Measurements from ENCODE around the gene PCARE. TPM values are rescaled to one million over a fixed set of nuclear protein-coding genes. Genes with fewer than 3 reads are reported as not detected.

PCARE gene
- polyA plus RNA-seq, 1 donor from 2014 or later, result not detected

DNA sequence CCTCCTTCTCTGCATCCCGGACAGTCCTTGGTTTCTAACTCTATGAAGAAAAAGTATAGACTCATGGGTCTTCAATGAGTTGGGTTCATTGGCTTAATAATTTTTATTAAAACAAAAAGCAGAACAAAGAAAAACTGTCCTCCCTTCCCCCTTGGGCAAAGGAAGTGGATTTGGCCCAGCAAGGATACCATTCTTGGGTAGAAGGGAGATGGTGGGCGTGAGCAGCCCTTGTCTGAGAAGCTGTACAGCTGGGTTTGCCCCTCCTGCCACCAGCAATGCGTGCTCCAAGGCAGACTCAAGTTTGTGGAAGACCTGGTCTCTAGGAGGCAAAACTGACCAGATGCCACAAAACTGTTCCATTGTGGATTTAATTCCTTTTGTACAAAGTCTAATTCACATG lies 12.7 kb downstream of the PCARE start:
- Mint-ChIP-seq H3K4me1 (no peaks in the 10 kb centered on the region), H3K4me3 (no peak overlapping the region), H3K36me3 (no peaks in the 10 kb centered on the region), H3K9me3 (no peaks in the 10 kb centered on the region), H3K27me3 (peaks cover 2% of the 10 kb centered on the region), H3K27ac (no peak overlapping the region)

GRCh38 chr2:29061176-29061575 lies 13.1 kb downstream of the PCARE start:
- H3K9me3 Mint-ChIP-seq, result no peaks in the 10 kb centered on the region
- no peak overlapping the region for H3K4me3 Mint-ChIP-seq
- H3K27ac Mint-ChIP-seq, result no peak overlapping the region
- H3K36me3 Mint-ChIP-seq, result no peaks in the 10 kb centered on the region
- peaks cover 2% of the 10 kb centered on the region for H3K27me3 Mint-ChIP-seq
- H3K4me1 Mint-ChIP-seq, result no peaks in the 10 kb centered on the region

DNA sequence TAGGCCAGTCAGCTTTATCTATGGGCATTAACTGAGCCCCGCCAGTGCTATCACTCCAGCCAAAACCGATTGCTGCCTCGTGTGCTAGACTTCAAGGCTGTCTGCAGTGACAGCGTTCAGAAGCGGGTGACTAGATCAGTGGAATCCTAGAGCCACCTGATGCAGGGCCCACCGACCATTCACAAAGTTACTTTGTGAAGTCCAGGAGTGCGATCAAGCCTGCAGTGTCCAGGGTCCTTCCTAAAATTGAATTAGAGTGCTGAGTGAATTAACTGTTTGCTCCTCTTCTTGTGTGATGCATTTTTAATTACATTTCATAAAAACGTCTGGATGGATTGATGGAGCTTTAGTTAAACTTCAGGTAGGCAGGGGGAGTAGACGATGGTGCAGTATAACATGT lies 13.9 kb downstream of the PCARE start:
- Mint-ChIP-seq H3K4me1 (no peaks in the 10 kb centered on the region), H3K36me3 (no peaks in the 10 kb centered on the region), H3K27me3 (peaks cover 2% of the 10 kb centered on the region), H3K9me3 (no peaks in the 10 kb centered on the region), H3K27ac (no peak overlapping the region), H3K4me3 (no peak overlapping the region)

DNA sequence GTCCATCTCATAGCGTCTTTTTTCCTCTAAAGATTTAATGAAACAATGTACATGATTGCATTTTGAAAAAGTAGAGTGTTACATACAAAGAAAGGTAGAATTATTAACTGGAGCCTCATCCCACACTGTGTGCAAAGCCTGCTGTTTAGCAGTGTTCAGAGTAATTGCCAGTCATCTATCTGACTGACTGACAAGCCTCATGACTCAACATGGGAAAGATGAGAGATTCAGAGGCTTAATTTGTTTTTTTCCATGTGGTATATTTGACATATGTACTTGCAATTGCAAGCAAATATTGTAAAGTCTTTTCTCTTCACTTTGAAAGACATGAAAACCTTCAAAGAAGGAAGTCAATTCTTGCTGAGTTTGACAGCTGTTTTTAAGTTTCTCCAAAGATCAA lies 14.7 kb downstream of the PCARE start:
- no peak overlapping the region for H3K4me3 Mint-ChIP-seq
- H3K27me3 Mint-ChIP-seq, result peaks cover 2% of the 10 kb centered on the region
- H3K27ac Mint-ChIP-seq, result no peak overlapping the region
- no peaks in the 10 kb centered on the region for H3K4me1 Mint-ChIP-seq
- H3K36me3 Mint-ChIP-seq, result no peaks in the 10 kb centered on the region
- peaks cover 0 to 2% (median 0%) of the 10 kb centered on the region in 3 donors for H3K9me3 Mint-ChIP-seq

- Mint-ChIP-seq H3K27me3 (peaks cover 3% of the 10 kb centered on the region), H3K36me3 (no peaks in the 10 kb centered on the region), H3K27ac (no peak overlapping the region), H3K4me3 (no peak overlapping the region), H3K9me3 (peaks cover 0 to 2% (median 0%) of the 10 kb centered on the region in 3 donors), H3K4me1 (no peaks in the 10 kb centered on the region)
These were observed 17.3 kb downstream of the PCARE start for GRCh38 chr2:29057006-29057405.

DNA sequence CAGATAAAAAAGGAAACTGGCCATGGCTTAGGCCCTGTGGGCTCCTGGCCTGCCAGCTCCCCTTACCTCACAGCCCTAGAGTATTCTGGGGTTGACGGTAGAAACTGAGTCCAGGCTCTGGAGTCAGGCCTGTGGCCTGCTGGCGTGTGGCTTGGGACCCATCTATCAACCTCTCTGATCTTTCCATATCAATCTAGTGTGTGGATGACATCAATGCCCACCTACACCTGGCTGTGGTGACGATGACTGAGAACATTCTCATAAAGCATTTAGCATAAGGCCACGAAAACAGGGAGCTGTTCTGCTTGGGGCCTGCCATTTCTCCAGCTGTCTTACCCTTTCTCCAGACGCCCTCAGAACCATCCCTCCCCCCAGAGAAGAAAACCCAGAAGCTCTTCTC lies 17.9 kb downstream of the PCARE start:
- Mint-ChIP-seq H3K4me3 (no peak overlapping the region), H3K4me1 (no peaks in the 10 kb centered on the region), H3K9me3 (peaks cover 0 to 2% (median 0%) of the 10 kb centered on the region in 3 donors), H3K36me3 (no peaks in the 10 kb centered on the region), H3K27ac (no peak overlapping the region), H3K27me3 (peaks cover 3% of the 10 kb centered on the region)

DNA sequence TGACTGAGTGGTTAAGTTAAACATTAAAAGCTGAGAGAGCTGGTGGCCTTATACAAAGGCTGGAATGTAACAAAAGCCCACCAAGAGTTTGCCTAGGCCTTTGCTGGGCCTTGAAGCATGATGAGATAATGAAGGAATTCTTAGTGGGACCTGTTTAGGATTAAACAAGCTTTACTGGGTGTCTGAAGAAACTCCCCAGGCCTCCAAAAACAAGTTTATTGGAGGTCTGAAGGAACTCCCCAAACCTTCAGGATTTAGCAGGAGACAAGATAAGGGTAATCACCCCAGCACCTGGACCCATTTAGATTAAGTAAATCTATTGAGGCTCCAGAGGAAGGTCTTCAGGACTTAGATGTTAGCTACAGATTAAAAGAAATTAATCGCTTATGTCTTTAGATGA lies 18.7 kb downstream of the PCARE start:
- H3K27me3 Mint-ChIP-seq, result peaks cover 3% of the 10 kb centered on the region
- no peaks in the 10 kb centered on the region for H3K4me1 Mint-ChIP-seq
- no peak overlapping the region for H3K27ac Mint-ChIP-seq
- H3K4me3 Mint-ChIP-seq, result no peak overlapping the region
- no peaks in the 10 kb centered on the region for H3K36me3 Mint-ChIP-seq
- peaks cover 0 to 2% (median 0%) of the 10 kb centered on the region in 3 donors for H3K9me3 Mint-ChIP-seq

- H3K27ac Mint-ChIP-seq, result peak overlapping the region in 1 of 3 donors; percentile 40
- H3K36me3 Mint-ChIP-seq, result no peaks in the 10 kb centered on the region
These were observed 19.9 kb downstream of the PCARE start for GRCh38 chr2:29054430-29054829.

DNA sequence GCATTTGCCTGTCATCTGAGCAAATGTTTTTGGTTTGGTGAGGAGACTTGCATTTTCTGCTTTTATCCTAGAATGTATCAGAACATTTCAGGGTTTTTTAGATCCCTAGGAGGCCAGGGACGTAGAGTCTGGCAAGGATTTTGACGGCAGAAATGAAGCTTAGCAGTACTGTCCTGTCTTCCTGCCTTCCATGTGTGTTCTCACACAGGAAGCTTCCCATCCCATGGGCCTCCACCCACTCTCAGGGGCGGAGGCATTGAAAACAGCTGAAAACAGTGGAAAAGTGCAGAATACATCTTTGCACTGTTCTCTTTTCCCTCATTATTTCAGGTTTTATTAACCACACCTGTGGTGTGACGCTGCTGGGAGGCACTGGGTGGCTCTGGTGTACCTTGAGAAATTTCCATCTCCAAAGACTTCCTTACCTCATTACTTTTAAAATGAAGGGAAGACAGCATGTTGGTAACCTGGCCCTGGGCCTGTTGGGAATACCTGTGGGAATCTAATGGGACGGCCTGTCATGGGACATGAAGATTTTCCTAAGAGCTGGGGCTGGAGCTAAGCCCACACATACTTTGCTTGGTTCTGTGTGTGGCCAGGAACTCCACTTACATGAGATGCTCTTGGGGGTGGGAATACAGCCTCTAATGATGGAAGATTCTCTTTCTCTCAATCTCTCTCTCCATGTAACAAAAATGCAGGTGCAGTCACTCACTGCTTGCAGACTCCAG lies 20.5 kb downstream of the PCARE start:
- Mint-ChIP-seq H3K36me3 (no peaks in the 10 kb centered on the region), H3K4me1 (no peaks in the 10 kb centered on the region), H3K9me3 (peaks cover 0 to 2% (median 0%) of the 10 kb centered on the region in 3 donors), H3K27me3 (peaks cover 5% of the 10 kb centered on the region), H3K4me3 (no peak overlapping the region), H3K27ac (peak overlapping the region in 1 of 3 donors; percentile 40)

More at GRCh38 chr2:29054430-29054829, 19.9 kb downstream of the PCARE start:
- no peak overlapping the region for H3K4me3 Mint-ChIP-seq
- H3K9me3 Mint-ChIP-seq, result peaks cover 0 to 2% (median 0%) of the 10 kb centered on the region in 3 donors
- H3K27me3 Mint-ChIP-seq, result peaks cover 5% of the 10 kb centered on the region
- H3K4me1 Mint-ChIP-seq, result no peaks in the 10 kb centered on the region

DNA sequence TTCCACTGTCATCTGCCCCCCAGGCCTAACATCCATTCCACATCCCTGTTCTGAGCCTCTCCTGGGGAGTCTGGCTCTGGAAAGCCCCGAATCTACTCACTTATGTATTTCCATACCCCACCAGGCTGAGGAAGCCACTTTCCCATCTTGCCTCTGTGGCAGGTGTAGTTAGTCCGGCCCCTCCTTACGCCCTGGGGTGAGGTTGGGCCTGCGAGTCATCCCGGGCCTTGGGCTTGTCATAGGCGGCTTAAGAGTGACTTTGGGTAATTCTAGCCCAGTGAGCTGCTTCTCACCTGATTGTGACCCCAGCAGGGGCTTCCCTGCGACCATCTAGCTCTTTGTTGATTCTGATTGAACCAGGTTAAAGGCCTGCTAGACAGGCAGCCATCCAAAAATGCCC lies 21.1 kb downstream of the PCARE start:
- Mint-ChIP-seq H3K9me3 (peaks cover 0 to 2% (median 0%) of the 10 kb centered on the region in 3 donors), H3K4me1 (no peaks in the 10 kb centered on the region), H3K36me3 (no peaks in the 10 kb centered on the region), H3K4me3 (no peak overlapping the region), H3K27ac (peak overlapping the region in 1 of 3 donors; percentile 93), H3K27me3 (peaks cover 5% of the 10 kb centered on the region)

DNA sequence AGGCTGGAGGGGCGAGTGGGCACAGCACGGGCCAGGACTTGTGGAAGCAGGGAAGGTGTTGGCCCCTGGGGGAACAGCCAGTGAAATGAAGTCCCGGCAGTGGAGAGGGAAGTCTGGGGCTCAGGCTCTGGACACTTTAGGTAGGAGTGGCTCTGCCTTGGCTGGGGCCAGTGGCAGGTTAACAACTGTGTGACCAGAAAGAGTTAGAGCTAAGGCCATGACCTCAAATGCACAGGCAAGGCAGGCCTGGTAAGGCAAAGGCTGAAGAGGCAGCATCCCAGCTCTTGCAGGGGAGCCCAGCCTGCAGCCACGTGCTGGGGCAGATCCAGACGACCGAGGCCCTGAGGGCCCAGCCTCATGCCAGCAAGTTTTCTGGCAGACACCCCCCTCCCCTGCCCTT lies 21.5 kb downstream of the PCARE start:
- Mint-ChIP-seq H3K27ac (peak overlapping the region in 1 of 3 donors; percentile 93), H3K4me1 (no peaks in the 10 kb centered on the region), H3K36me3 (no peaks in the 10 kb centered on the region), H3K27me3 (peaks cover 4% of the 10 kb centered on the region), H3K9me3 (peaks cover 0 to 2% (median 0%) of the 10 kb centered on the region in 3 donors), H3K4me3 (no peak overlapping the region)

DNA sequence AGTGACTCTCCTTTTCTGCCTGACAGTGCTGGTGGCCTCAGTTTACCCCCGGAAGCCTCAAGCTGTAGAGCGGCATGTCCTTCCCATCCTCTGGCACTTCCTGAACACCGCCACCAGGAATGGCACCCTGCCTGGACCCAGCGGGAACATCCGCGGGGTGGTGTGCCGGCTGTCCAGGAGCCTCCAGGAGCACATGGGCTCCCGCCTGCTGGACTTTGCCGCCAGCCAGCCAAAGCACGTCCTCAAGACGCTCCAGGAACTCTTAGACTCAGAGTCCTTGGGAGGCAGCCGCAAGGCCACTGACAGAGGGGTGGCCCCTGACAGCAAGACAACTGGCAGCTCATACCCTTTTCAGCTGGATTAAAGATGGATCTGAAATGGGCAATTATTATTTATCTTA lies 22.6 kb downstream of the PCARE start:
- Mint-ChIP-seq H3K9me3 (peaks cover 0 to 2% (median 0%) of the 10 kb centered on the region in 3 donors), H3K4me3 (no peak overlapping the region), H3K36me3 (no peaks in the 10 kb centered on the region), H3K27ac (no peak overlapping the region), H3K27me3 (peaks cover 4% of the 10 kb centered on the region), H3K4me1 (no peaks in the 10 kb centered on the region)

- no peaks in the 10 kb centered on the region for H3K4me1 Mint-ChIP-seq
- H3K9me3 Mint-ChIP-seq, result peaks cover 0 to 2% (median 0%) of the 10 kb centered on the region in 3 donors
- H3K27me3 Mint-ChIP-seq, result peaks cover 4% of the 10 kb centered on the region
- H3K36me3 Mint-ChIP-seq, result no peaks in the 10 kb centered on the region
- H3K4me3 Mint-ChIP-seq, result no peak overlapping the region
- H3K27ac Mint-ChIP-seq, result no peak overlapping the region
These were observed 23.7 kb downstream of the PCARE start for GRCh38 chr2:29050591-29050990.

DNA sequence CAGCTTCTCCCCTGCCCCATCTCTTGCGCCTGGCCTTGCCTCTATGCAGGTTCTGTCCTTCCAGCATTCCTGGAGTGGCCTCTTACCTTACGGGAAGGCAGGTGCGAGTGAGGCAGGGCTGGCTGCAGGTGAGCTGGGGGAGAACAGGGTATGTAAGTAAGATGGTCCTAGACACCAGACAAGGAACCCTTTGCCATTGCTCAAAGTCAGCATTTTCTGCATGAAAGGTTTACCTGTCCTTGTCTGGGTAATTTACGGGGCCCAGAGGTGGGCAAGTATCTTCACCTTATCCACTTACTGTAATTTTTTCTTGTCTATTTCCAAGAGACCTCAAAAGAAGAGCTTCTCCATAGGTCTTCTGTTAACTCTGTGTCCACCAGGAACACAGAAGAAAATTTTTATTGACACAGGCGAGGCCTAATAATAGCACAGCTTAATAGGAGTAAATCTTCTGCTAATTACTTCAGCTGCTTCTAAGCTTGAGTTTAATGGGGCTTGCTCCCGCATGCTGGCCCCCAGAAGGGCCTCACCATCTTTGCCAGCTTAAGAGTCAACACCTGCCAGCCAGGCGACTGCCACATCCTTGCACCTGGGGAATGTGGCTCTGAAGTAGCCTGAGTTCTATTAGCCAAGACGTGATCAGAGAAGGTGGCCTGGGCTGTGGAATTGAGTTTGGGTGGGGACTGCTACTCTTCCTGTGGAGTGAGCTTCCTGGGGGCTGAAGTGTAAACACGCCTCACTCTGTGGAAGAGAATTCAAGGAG lies 27.1 kb downstream of the PCARE start:
- Mint-ChIP-seq H3K27me3 (peaks cover 2% of the 10 kb centered on the region), H3K36me3 (no peaks in the 10 kb centered on the region), H3K4me1 (no peaks in the 10 kb centered on the region), H3K4me3 (no peak overlapping the region), H3K27ac (peak overlapping the region in 1 of 3 donors; percentile 22), H3K9me3 (no peaks in the 10 kb centered on the region)

DNA sequence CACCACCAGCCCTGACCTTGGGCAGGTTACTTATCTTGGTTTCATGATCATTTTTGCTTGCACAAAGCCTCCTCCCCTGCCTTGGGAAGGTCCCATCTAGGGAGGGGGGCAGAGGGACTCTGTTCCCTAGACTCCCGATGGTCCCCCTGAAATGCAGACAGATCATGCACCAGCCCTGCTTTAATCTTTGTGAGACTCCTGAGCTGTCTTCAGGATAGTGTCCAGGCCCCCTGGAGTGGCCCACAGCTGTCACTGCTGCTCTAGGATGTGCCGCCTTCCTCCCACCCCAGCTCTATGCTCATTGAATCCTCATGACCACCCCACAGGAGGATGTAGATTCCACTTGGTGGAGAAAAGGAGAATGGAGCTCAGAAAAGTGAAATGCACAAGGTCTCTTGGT lies 28.0 kb downstream of the PCARE start:
- Mint-ChIP-seq H3K4me3 (no peak overlapping the region), H3K27me3 (peaks cover 2% of the 10 kb centered on the region), H3K4me1 (no peaks in the 10 kb centered on the region), H3K9me3 (no peaks in the 10 kb centered on the region), H3K27ac (peak overlapping the region in 1 of 3 donors; percentile 22), H3K36me3 (no peaks in the 10 kb centered on the region)

DNA sequence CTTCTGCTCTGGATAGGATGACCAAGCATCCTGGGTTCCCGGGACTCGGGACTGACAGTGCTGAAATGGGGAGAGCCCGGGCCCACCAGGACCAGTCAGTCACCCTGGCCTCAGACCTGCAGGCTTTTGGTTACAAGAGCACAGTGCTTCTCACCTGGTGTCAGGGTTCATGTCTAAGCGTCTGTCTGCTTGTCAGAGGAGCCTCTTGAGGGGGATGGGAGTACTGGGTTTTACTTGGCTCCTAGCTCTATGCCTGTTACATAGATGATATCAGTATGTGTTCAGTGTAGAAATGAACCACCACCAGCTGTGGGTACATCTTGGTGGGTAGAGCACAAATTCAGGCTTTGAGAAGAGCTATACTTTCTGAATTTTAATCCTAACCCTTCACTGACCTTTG lies 29.9 kb downstream of the PCARE start:
- Mint-ChIP-seq H3K9me3 (no peaks in the 10 kb centered on the region), H3K4me1 (no peaks in the 10 kb centered on the region), H3K27me3 (no peaks in the 10 kb centered on the region), H3K27ac (no peak overlapping the region), H3K36me3 (no peaks in the 10 kb centered on the region), H3K4me3 (no peak overlapping the region)
